SU-DHL-6 (cell line): ENCODE data around the gene RELN.

ENCODE experiments used
- H2AFZ ChIP-seq: fragments of 200-600 bp; sonication (generic); 2 replicates; pipeline ENCODE4 v1.6.1; 2014; ENCODE audit warnings: low read depth, mild to moderate bottlenecking, moderate library complexity, mixed read lengths, antibody characterized with exemption, low read length; ENCODE audit not compliant: severe bottlenecking
- H3F3A ChIP-seq: fragments of 200-600 bp; shearing (Covaris generic); 2 replicates; pipeline ENCODE4 v1.6.0; 2016; ENCODE audit warnings: antibody characterized with exemption, mild to moderate bottlenecking; ENCODE audit not compliant: insufficient read depth
- H3K27ac ChIP-seq: fragments of 200-600 bp; sonication (generic); 2 replicates; pipeline ENCODE4 v1.5.1; 2016; ENCODE audit warnings: low read depth, mild to moderate bottlenecking, low read length, moderate library complexity, mixed read lengths
- H3K27me3 ChIP-seq: fragments of 200-600 bp; sonication (generic), shearing (Covaris generic); 2 replicates; pipeline ENCODE4 v1.6.0; 2014; ENCODE audit warnings: mild to moderate bottlenecking, low read length
- H3K36me3 ChIP-seq: fragments of 200-600 bp; sonication (generic); 2 replicates; pipeline ENCODE4 v1.6.1; 2014; ENCODE audit warnings: mild to moderate bottlenecking, low read length, mixed read lengths
- H3K4me2 ChIP-seq: fragments of 300-600, 200-600 bp; shearing (Covaris generic), sonication (generic); 2 replicates; pipeline ENCODE4 v1.6.0; 2014; ENCODE audit warnings: low read length, low read depth, mild to moderate bottlenecking; ENCODE audit not compliant: poor library complexity, severe bottlenecking
- H3K4me3 ChIP-seq: fragments of 200-600 bp; sonication (generic); 2 replicates; pipeline ENCODE4 v1.5.1; 2014; ENCODE audit warnings: antibody characterized with exemption, low read length, mild to moderate bottlenecking, mixed read lengths; ENCODE audit not compliant: insufficient read depth, poor library complexity, severe bottlenecking
- H3K79me2 ChIP-seq: fragments of 200-600 bp; sonication (generic); 2 replicates; pipeline ENCODE4 v1.6.1; 2014; ENCODE audit warnings: mild to moderate bottlenecking, low read length, moderate library complexity; ENCODE audit not compliant: insufficient read depth
- H3K9ac ChIP-seq: fragments of 200-600 bp; sonication (generic); 2 replicates; pipeline ENCODE4 v1.7.0; 2014; ENCODE audit warnings: mild to moderate bottlenecking, low read length
- H3K9me2 ChIP-seq: fragments of 200-600 bp; sonication (generic); replicated peaks from 2 replicates; pipeline ENCODE4 v1.6.1; 2014; ENCODE audit warnings: low read length; ENCODE audit not compliant: insufficient read depth
- H3K9me3 ChIP-seq: fragments of 200-600 bp; sonication (generic); 2 replicates; pipeline ENCODE4 v1.6.1; 2014; ENCODE audit warnings: low read length, mixed read lengths; ENCODE audit not compliant: insufficient read depth
- H4K20me1 ChIP-seq: fragments of 200-600 bp; sonication (generic); 2 replicates; pipeline ENCODE4 v1.6.1; 2014; ENCODE audit warnings: low read depth, mild to moderate bottlenecking, antibody characterized with exemption, low read length, moderate library complexity, mixed read lengths
- EZH2phosphoT487 ChIP-seq: fragments of 200-600 bp; sonication (generic), shearing (Covaris generic); conservative IDR thresholded peaks from 2 replicates; pipeline ENCODE4 v1.6.1; 2018; ENCODE audit warnings: mild to moderate bottlenecking, antibody characterized with exemption, low read length, moderate library complexity, mixed read lengths
- TF ChIP-seq, protein P1 (sequence below): fragments of 200-600 bp; sonication (generic); IDR thresholded peaks from one replicate; pipeline ENCODE4 v1.5.1; 2017; ENCODE audit warnings: antibody characterized with exemption, mild to moderate bottlenecking, low read length, moderate library complexity; ENCODE audit not compliant: insufficient read depth, poor library complexity, severe bottlenecking

Gene RELN

DNA sequence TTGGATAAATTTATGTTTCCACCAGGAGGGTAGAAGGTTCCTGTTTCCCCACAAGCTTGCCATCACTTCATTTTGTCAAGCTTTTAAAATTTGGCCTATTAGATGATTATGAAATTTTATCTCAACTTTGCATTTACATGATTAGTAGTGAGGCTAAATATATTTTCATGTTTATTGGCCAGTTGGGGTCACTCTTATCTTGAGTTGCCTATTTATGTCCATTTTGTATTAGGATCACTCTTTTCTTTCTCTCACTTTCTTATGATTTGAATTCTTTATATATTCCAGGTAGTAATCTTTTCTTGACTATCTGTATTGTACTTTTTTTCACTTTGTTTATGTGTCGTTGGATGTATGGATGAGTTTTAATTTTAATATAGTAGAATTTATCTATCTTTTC, 324.9 kb downstream of the RELN start:
- TF ChIP-seq, protein P1, sequence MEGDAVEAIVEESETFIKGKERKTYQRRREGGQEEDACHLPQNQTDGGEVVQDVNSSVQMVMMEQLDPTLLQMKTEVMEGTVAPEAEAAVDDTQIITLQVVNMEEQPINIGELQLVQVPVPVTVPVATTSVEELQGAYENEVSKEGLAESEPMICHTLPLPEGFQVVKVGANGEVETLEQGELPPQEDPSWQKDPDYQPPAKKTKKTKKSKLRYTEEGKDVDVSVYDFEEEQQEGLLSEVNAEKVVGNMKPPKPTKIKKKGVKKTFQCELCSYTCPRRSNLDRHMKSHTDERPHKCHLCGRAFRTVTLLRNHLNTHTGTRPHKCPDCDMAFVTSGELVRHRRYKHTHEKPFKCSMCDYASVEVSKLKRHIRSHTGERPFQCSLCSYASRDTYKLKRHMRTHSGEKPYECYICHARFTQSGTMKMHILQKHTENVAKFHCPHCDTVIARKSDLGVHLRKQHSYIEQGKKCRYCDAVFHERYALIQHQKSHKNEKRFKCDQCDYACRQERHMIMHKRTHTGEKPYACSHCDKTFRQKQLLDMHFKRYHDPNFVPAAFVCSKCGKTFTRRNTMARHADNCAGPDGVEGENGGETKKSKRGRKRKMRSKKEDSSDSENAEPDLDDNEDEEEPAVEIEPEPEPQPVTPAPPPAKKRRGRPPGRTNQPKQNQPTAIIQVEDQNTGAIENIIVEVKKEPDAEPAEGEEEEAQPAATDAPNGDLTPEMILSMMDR: no peak
- TF ChIP-seq EZH2phosphoT487: no peak

DNA sequence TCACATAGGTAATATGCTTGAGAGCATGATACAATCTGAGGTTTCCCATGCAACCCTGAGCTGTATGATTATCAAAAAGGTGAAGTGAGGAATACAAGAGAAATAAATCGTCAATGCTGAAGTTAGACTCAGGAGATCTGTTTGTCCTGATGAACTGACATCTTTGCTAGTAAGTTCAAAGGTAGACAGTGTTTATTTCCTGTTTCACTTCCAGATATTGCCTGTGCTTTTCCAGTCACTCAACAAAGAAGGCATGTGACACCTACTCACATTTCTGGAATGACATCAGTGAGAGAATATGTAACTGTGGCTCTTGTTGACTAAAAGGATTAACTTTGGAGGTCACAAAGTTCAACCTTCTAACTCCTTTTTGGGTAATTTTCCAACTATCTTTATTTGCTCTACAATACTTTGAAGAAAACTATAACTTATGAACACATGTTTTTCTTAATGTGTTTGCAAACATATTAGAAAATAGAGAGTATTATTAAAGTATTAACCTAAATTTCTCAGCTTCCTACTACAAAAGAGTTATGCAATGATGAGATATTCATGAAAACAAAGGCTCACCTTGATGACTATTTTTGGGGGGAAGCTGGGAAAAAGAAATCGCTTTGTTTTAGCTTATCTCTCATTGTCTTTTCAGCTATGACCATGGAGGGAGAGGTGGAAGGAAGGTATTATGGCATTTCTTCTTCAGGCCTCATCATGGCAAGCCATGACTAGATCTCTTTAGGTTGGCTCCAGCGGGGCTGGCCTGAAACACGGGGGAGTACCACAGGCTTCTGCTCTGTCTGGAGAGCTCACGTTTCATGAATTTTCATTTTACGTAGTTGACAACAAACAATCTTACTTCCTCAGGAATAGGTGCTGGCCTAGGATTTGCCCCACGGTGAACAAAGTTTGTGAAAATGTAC, 328.7 kb downstream of the RELN start:
- Histone ChIP-seq H3K27ac (no peak overlapping the region), H3K4me2 (no peak overlapping the region), H3F3A (no peaks in the 10 kb centered on the region), H2AFZ (no peak overlapping the region), H3K79me2 (no peaks in the 10 kb centered on the region), H3K9me3 (no peaks in the 10 kb centered on the region), H3K9me2 (no peaks in the 10 kb centered on the region), H3K4me3 (no peak overlapping the region), H4K20me1 (no peaks in the 10 kb centered on the region), H3K9ac (no peak overlapping the region), H3K36me3 (no peaks in the 10 kb centered on the region), H3K27me3 (no peaks in the 10 kb centered on the region)
- TF ChIP-seq EZH2phosphoT487: no peak
- TF ChIP-seq, protein P1: no peak

More for the DNA sequence above, 324.9 kb downstream of the RELN start:
- no peaks in the 10 kb centered on the region for H3F3A ChIP-seq
- no peak overlapping the region for H3K4me3 ChIP-seq
- no peaks in the 10 kb centered on the region for H3K36me3 ChIP-seq
- no peak overlapping the region for H3K9ac ChIP-seq
- no peak overlapping the region for H3K4me2 ChIP-seq
- no peak overlapping the region for H3K27ac ChIP-seq
- no peaks in the 10 kb centered on the region for H3K9me3 ChIP-seq
- no peak overlapping the region for H2AFZ ChIP-seq
- H4K20me1 ChIP-seq: no peaks in the 10 kb centered on the region
- H3K79me2 ChIP-seq: no peaks in the 10 kb centered on the region
- H3K9me2 ChIP-seq: no peaks in the 10 kb centered on the region
- no peaks in the 10 kb centered on the region for H3K27me3 ChIP-seq

DNA sequence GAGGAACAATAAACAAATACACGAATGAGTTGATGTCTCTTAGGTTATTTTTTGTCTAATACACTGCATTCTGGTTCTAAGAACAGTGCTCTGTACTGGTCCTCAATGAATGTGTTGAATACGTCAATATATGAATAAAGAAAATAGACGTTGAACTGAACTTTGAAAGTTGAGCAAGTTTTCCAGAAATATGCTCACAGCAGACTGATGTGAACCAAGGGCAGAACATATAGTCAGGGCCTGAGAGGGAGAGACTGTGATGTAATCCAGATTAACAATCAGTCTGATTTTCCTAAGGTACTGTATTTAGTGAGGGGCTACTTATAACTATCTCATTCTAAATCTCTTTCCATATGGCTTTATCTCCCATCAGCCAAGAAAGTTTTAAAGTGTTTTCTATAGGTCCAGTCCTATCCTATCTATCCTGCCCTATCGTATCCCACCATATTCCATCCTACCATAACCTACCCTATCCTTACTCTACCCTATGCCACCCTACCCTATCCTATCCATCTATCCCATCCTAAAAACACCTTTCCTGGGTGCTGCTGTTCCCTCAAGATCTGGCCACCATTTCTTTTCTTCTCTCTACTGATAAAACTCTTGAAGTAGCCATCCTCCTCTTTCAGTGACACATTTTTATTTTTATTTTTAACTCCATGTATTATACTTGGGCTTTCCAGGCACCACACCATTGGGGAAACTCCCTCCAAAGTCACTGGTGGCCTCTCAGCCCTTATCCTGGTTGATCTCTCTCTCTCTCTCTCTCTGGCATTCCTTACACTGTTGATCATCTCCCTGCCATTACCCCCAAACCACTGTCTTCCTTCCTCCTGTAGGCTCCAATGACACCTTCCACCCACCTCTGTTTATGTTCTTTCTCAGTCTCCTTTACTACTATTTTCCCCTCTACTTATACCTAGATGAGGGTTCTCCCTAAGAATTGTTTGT, 331.1 kb downstream of the RELN start:
- no peak overlapping the region for H3K4me3 ChIP-seq
- no peaks in the 10 kb centered on the region for H3K9me2 ChIP-seq
- no peaks in the 10 kb centered on the region for H3F3A ChIP-seq
- H3K9ac ChIP-seq: no peak overlapping the region
- no peaks in the 10 kb centered on the region for H3K9me3 ChIP-seq
- H3K4me2 ChIP-seq: no peak overlapping the region
- H4K20me1 ChIP-seq: no peaks in the 10 kb centered on the region
- H3K27ac ChIP-seq: no peak overlapping the region
- H3K27me3 ChIP-seq: no peaks in the 10 kb centered on the region
- H2AFZ ChIP-seq: no peak overlapping the region
- H3K79me2 ChIP-seq: no peaks in the 10 kb centered on the region
- no peak for TF ChIP-seq EZH2phosphoT487
- TF ChIP-seq, protein P1: no peak
- no peaks in the 10 kb centered on the region for H3K36me3 ChIP-seq
